Mesendoderm (in vitro differentiated cells): ENCODE results near the gene PITPNB.

Experiments used
- DNase-seq: peaks from one replicate; pipeline ENCODE4 v3.0.0; 2013
- H2AK5ac ChIP-seq: 2 replicates; pipeline ENCODE4 v1.6.1; 2013; ENCODE audit warnings: low read length, inconsistent platforms
- H2BK120ac ChIP-seq: 2 replicates; pipeline ENCODE4 v1.6.1; 2013; ENCODE audit warnings: low read depth, mild to moderate bottlenecking, low read length, moderate library complexity, mixed read lengths
- H2BK15ac ChIP-seq: replicated peaks from 2 replicates; pipeline ENCODE4 v1.6.1; 2013; ENCODE audit warnings: low read depth, mild to moderate bottlenecking, moderate library complexity
- H2BK5ac ChIP-seq: 2 replicates; pipeline ENCODE4 v1.6.1; 2013; ENCODE audit warnings: low read length, inconsistent platforms
- H3K18ac ChIP-seq: 2 replicates; pipeline ENCODE4 v1.6.1; 2013; ENCODE audit warnings: mild to moderate bottlenecking, low read length, mixed read lengths
- H3K23ac ChIP-seq: one replicate; pipeline ENCODE4 v1.6.1; 2013; ENCODE audit warnings: low read length
- H3K27ac ChIP-seq: 2 replicates; pipeline ENCODE4 v1.5.1; 2013; ENCODE audit warnings: low read depth, mild to moderate bottlenecking, inconsistent platforms, low read length, moderate library complexity
- H3K27me3 ChIP-seq: 2 replicates; pipeline ENCODE4 v1.6.1; 2013; ENCODE audit warnings: low read length, control low read depth, mild to moderate bottlenecking, inconsistent platforms; ENCODE audit not compliant: insufficient read depth, poor library complexity
- H3K36me3 ChIP-seq: 2 replicates; pipeline ENCODE4 v1.6.1; 2013; ENCODE audit warnings: low read length, inconsistent platforms; ENCODE audit not compliant: control insufficient read depth, insufficient read depth
- H3K4ac ChIP-seq: one replicate; pipeline ENCODE4 v1.6.1; 2013; ENCODE audit warnings: low read depth, mild to moderate bottlenecking, low read length, moderate library complexity
- H3K4me1 ChIP-seq: 2 replicates; pipeline ENCODE4 v1.6.1; 2013; ENCODE audit warnings: low read depth, low read length, inconsistent platforms; ENCODE audit not compliant: control insufficient read depth
- H3K4me2 ChIP-seq: 2 replicates; pipeline ENCODE4 v1.6.1; 2013; ENCODE audit warnings: low read length
- H3K4me3 ChIP-seq: 2 replicates; pipeline ENCODE4 v1.5.1; 2013; ENCODE audit warnings: mild to moderate bottlenecking, low read length
- H3K56ac ChIP-seq: one replicate; pipeline ENCODE4 v1.6.1; 2013; ENCODE audit warnings: low read length
- H3K79me1 ChIP-seq: 2 replicates; pipeline ENCODE4 v1.6.1; 2013; ENCODE audit warnings: low read length, inconsistent platforms
- H3K79me2 ChIP-seq: 2 replicates; pipeline ENCODE4 v1.6.1; 2013; ENCODE audit warnings: mild to moderate bottlenecking, low read length; ENCODE audit not compliant: control insufficient read depth, insufficient read depth
- H3K9ac ChIP-seq: 2 replicates; pipeline ENCODE4 v1.6.1; 2013; ENCODE audit warnings: low read length, inconsistent platforms
- H4K5ac ChIP-seq: one replicate; pipeline ENCODE4 v1.6.1; 2013; ENCODE audit warnings: low read length
- H4K8ac ChIP-seq: one replicate; pipeline ENCODE4 v1.6.1; 2013; ENCODE audit warnings: low read depth, mild to moderate bottlenecking, control low read depth, low read length, moderate library complexity
- WGBS: extraction: QIAGEN DNeasy Blood & Tissue Kit; methylation state at CpG from one replicate; pipeline ENCODE4 v1.1.7; 2013; ENCODE audit warnings: low lambda C conversion rate, missing lambda C conversion rate; ENCODE audit not compliant: insufficient coverage; ENCODE audit errors: extremely low coverage; 5-methylcytosine and 5-hydroxymethylcytosine counted together

PITPNB gene

GRCh38 chr22:27915986-27916385 is 3.1 kb downstream of the PITPNB start:
- Histone ChIP-seq H3K4me1 (peaks cover 3% of the 10 kb centered on the region), H3K4me3 (no peak overlapping the region), H3K27me3 (no peaks in the 10 kb centered on the region), H3K79me2 (peaks cover 49% of the 10 kb centered on the region), H3K9ac (no peak overlapping the region), H2AK5ac (no peak overlapping the region), H3K36me3 (no peaks in the 10 kb centered on the region), H3K4ac (no peak overlapping the region), H3K23ac (no peak overlapping the region), H3K56ac (no peak overlapping the region), H4K5ac (no peak overlapping the region), H3K4me2 (no peak overlapping the region), H3K27ac (no peak overlapping the region), H2BK5ac (no peak overlapping the region), H2BK120ac (no peak overlapping the region), H2BK15ac (no peak overlapping the region), H3K18ac (no peak overlapping the region), H4K8ac (no peak overlapping the region), H3K79me1 (peaks cover 8% of the 10 kb centered on the region)
- no peak for DNase-seq

DNA sequence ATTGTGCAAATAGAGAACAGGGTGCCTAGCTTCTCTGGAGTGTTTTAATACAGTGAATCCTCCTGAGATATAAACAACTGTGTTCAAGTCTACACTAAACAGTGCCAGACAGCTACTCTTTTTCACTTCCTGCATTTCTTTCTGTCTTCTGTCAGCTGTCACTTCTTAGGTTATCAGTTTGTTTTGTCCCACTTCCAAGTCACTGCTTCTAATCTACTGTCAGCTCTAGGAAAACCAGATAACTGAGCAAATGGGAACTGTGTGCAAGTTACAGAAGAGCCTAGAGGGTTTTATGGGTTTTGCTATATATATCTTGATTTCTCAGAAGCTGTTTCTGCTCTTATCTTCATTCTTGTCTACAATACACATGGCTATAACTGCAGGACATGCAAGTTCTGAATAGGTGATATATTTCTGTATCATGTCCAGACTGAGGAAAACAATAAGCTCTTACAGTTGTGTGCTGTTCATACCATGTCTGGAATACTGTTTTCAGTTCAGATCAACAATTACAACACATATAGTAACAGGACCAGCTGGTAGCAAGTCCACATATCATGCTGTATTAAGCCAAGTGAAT is 5.8 kb downstream of the PITPNB start:
- H3K4me3 ChIP-seq = no peak overlapping the region
- no peaks in the 10 kb centered on the region for H3K36me3 ChIP-seq
- H2BK120ac ChIP-seq = no peak overlapping the region
- H2BK15ac ChIP-seq = no peak overlapping the region
- no peak overlapping the region for H4K8ac ChIP-seq
- H3K27me3 ChIP-seq = no peaks in the 10 kb centered on the region
- no peak overlapping the region for H2BK5ac ChIP-seq
- no peak overlapping the region for H3K56ac ChIP-seq
- no peak overlapping the region for H3K18ac ChIP-seq
- no peak overlapping the region for H3K23ac ChIP-seq
- peaks cover 3% of the 10 kb centered on the region for H3K4me1 ChIP-seq
- no peak overlapping the region for H3K4me2 ChIP-seq
- peak; percentile 80 for DNase-seq
- no peak overlapping the region for H3K4ac ChIP-seq
- H3K27ac ChIP-seq = no peak overlapping the region
- peaks cover 45% of the 10 kb centered on the region for H3K79me2 ChIP-seq
- no peak overlapping the region for H4K5ac ChIP-seq
- no peak overlapping the region for H3K9ac ChIP-seq
- no peak overlapping the region for H2AK5ac ChIP-seq
- peaks cover 9% of the 10 kb centered on the region for H3K79me1 ChIP-seq

- no peaks in the 10 kb centered on the region for H3K27me3 ChIP-seq
- H3K79me2 ChIP-seq = peaks cover 34% of the 10 kb centered on the region
- H2BK5ac ChIP-seq = no peak overlapping the region
- no peak overlapping the region for H3K27ac ChIP-seq
- no peak overlapping the region for H3K4ac ChIP-seq
- peaks cover 7% of the 10 kb centered on the region for H3K79me1 ChIP-seq
- no peak for DNase-seq
- no peak overlapping the region for H2AK5ac ChIP-seq
- H3K36me3 ChIP-seq = no peaks in the 10 kb centered on the region
- no peak overlapping the region for H2BK120ac ChIP-seq
- no peak overlapping the region for H4K5ac ChIP-seq
- H3K4me2 ChIP-seq = no peak overlapping the region
- H4K8ac ChIP-seq = no peak overlapping the region
- H2BK15ac ChIP-seq = no peak overlapping the region
- H3K18ac ChIP-seq = no peak overlapping the region
- no peak overlapping the region for H3K9ac ChIP-seq
- no peak overlapping the region for H3K56ac ChIP-seq
- no peak overlapping the region for H3K4me3 ChIP-seq
- no peaks in the 10 kb centered on the region for H3K4me1 ChIP-seq
- no peak overlapping the region for H3K23ac ChIP-seq
Measured at GRCh38 chr22:27912101-27912500, 7.0 kb downstream of the PITPNB start.

GRCh38 chr22:27911330-27911729 is 7.7 kb downstream of the PITPNB start:
- H3K27me3 ChIP-seq = no peaks in the 10 kb centered on the region
- no peak overlapping the region for H2BK120ac ChIP-seq
- H4K5ac ChIP-seq = no peak overlapping the region
- no peak overlapping the region for H3K4me3 ChIP-seq
- H4K8ac ChIP-seq = no peak overlapping the region
- H2BK5ac ChIP-seq = no peak overlapping the region
- H3K4me2 ChIP-seq = no peak overlapping the region
- 100% methylated on average over 1 of the region's 1 CpG for WGBS
- no peak overlapping the region for H2BK15ac ChIP-seq
- no peak overlapping the region for H3K23ac ChIP-seq
- no peak overlapping the region for H3K18ac ChIP-seq
- H2AK5ac ChIP-seq = no peak overlapping the region
- H3K79me1 ChIP-seq = peaks cover 7% of the 10 kb centered on the region
- H3K4me1 ChIP-seq = no peaks in the 10 kb centered on the region
- H3K27ac ChIP-seq = no peak overlapping the region
- H3K9ac ChIP-seq = no peak overlapping the region
- H3K36me3 ChIP-seq = no peaks in the 10 kb centered on the region
- no peak overlapping the region for H3K56ac ChIP-seq
- H3K4ac ChIP-seq = no peak overlapping the region
- peaks cover 27% of the 10 kb centered on the region for H3K79me2 ChIP-seq
- no peak for DNase-seq

DNA sequence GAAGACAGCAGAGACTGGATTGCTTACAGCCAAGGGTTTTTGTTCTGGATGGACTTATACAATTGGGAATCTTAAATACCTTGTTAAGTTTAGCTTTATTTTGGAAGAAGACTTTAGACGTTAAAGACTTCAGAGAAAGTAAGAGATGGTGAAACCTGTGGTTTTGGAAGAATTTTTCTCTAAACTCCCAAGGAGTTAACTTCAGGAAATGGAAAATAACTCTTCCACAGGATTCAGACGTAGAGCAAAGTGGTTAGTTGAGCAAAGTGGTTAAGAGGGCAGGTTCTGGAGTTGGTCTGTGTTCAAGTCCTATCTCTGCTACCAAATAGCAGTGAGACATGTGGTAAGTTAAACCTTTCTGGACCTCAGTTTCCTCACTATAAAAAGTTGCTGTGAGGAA is 12.8 kb downstream of the PITPNB start:
- Histone ChIP-seq H4K8ac (no peak overlapping the region), H2BK120ac (no peak overlapping the region), H3K23ac (no peak overlapping the region), H3K79me2 (peaks cover 12% of the 10 kb centered on the region), H3K27ac (no peak overlapping the region), H3K27me3 (no peaks in the 10 kb centered on the region), H3K18ac (no peak overlapping the region), H3K4ac (no peak overlapping the region), H3K4me2 (no peak overlapping the region), H3K79me1 (peaks cover 7% of the 10 kb centered on the region), H2BK5ac (no peak overlapping the region), H3K36me3 (no peaks in the 10 kb centered on the region), H3K4me1 (no peaks in the 10 kb centered on the region), H4K5ac (no peak overlapping the region), H3K56ac (no peak overlapping the region), H2AK5ac (no peak overlapping the region), H3K4me3 (no peak overlapping the region), H2BK15ac (no peak overlapping the region), H3K9ac (no peak overlapping the region)
- no peak for DNase-seq
- no CpG with 5 or more reads among the region's 2 CpGs for WGBS

DNA sequence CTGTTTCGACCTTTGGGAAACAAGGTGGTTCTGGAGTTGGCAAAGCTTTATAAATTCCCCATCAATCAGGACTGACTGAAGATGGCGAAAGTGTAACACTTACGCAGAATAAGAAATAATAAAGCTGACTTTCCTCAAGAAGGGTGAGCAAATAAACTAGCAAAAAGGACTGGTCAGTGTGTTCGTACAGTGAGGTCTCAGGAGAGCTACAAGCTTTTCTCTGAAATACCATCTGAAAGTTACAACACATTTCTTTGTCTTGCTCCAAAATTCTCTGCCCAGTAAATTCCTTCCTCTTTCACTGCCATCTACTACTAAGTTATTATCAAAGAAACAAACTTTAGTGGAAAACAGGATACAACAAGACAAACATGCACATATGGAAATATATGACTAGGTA is 13.4 kb downstream of the PITPNB start:
- Histone ChIP-seq H3K79me2 (peaks cover 12% of the 10 kb centered on the region), H3K27me3 (no peaks in the 10 kb centered on the region), H3K27ac (no peak overlapping the region), H3K4ac (no peak overlapping the region), H3K56ac (no peak overlapping the region), H3K4me2 (no peak overlapping the region), H2BK15ac (no peak overlapping the region), H2BK120ac (no peak overlapping the region), H2AK5ac (no peak overlapping the region), H4K5ac (no peak overlapping the region), H3K9ac (no peak overlapping the region), H3K79me1 (peaks cover 7% of the 10 kb centered on the region), H3K4me1 (no peaks in the 10 kb centered on the region), H3K23ac (no peak overlapping the region), H3K18ac (no peak overlapping the region), H2BK5ac (no peak overlapping the region), H4K8ac (no peak overlapping the region), H3K4me3 (no peak overlapping the region), H3K36me3 (no peaks in the 10 kb centered on the region)
- DNase-seq = no peak
- no CpG with 5 or more reads among the region's 4 CpGs for WGBS
